ENCODE data around the gene PTGER4.
"Not testable (repeated sequence)": the region's sequence is repeated elsewhere in the genome, so short reads cannot be mapped to it uniquely, and the experiment has no call there.

The PTGER4 gene

GRCh38 chr5:40689438-40689837 is 9.7 kb downstream of the PTGER4 start:
- DNase-seq (ENCODE audit: low read depth in 2 of 2) = peak in 1 of 2 donors; percentile 44

- no peak for DNase-seq (ENCODE audit: low read depth in 2 of 2)
Observed at GRCh38 chr5:40690267-40690666, 10.6 kb downstream of the PTGER4 start.

GRCh38 chr5:40691894-40692293 is 12.2 kb downstream of the PTGER4 start:
- DNase-seq (ENCODE audit: low read depth in 2 of 2) = no peak

GRCh38 chr5:40694433-40694832 is 14.7 kb downstream of the PTGER4 start:
- no peak for DNase-seq (ENCODE audit: low read depth in 2 of 2)

GRCh38 chr5:40700116-40700782 is 20.5 kb downstream of the PTGER4 start:
- no peak for DNase-seq (ENCODE audit: low read depth in 2 of 2)

- DNase-seq (ENCODE audit: low read depth in 2 of 2) = not testable (repeated sequence)
Observed at GRCh38 chr5:40702027-40702426, 22.3 kb downstream of the PTGER4 start.

- not testable (repeated sequence) for DNase-seq (ENCODE audit: low read depth in 2 of 2)
Observed at GRCh38 chr5:40705484-40705883, 25.8 kb downstream of the PTGER4 start.

- DNase-seq (ENCODE audit: low read depth in 2 of 2) = not testable (repeated sequence)
Observed at GRCh38 chr5:40710575-40710974, 30.9 kb downstream of the PTGER4 start.

- no peak for DNase-seq (ENCODE audit: low read depth in 2 of 2)
Observed at GRCh38 chr5:40714001-40714400, 34.3 kb downstream of the PTGER4 start.

GRCh38 chr5:40716000-40716399 is 36.3 kb downstream of the PTGER4 start:
- no peak for DNase-seq (ENCODE audit: low read depth in 2 of 2)

GRCh38 chr5:40716590-40716989 is 36.9 kb downstream of the PTGER4 start:
- no peak for DNase-seq (ENCODE audit: low read depth in 2 of 2)

GRCh38 chr5:40717281-40717680 is 37.6 kb downstream of the PTGER4 start:
- DNase-seq (ENCODE audit: low read depth in 2 of 2) = no peak

GRCh38 chr5:40720069-40720468 is 40.4 kb downstream of the PTGER4 start:
- DNase-seq (ENCODE audit: low read depth in 2 of 2) = no peak

- not testable (repeated sequence) for DNase-seq (ENCODE audit: low read depth in 2 of 2)
Observed at GRCh38 chr5:40722497-40722911, 42.8 kb downstream of the PTGER4 start.

- DNase-seq (ENCODE audit: low read depth in 2 of 2) = no peak
Observed at GRCh38 chr5:40733434-40733833, 53.7 kb downstream of the PTGER4 start.

- no peak for DNase-seq (ENCODE audit: low read depth in 2 of 2)
Observed at GRCh38 chr5:40733879-40734563, 54.3 kb downstream of the PTGER4 start.

- no peak for DNase-seq (ENCODE audit: low read depth in 2 of 2)
Observed at GRCh38 chr5:40734986-40735385, 55.3 kb downstream of the PTGER4 start.

GRCh38 chr5:40735609-40736008 is 55.9 kb downstream of the PTGER4 start:
- no peak for DNase-seq (ENCODE audit: low read depth in 2 of 2)

GRCh38 chr5:40736103-40736875 is 56.6 kb downstream of the PTGER4 start:
- peak in 1 of 2 donors; percentile 9 for DNase-seq (ENCODE audit: low read depth in 2 of 2)

GRCh38 chr5:40738502-40738901 is 58.8 kb downstream of the PTGER4 start:
- DNase-seq (ENCODE audit: low read depth in 2 of 2) = no peak
